H9 (cell line): ENCODE measurements around the gene ANKRD44. TPM values are rescaled to one million over a fixed set of nuclear protein-coding genes. Genes with fewer than 3 reads are reported as not detected.

Experiments used
- DNase-seq: peaks from one replicate; pipeline ENCODE4 v3.0.0-alpha.2; 2017
- H2AFZ ChIP-seq: one replicate; pipeline ENCODE4 v1.6.1; 2013; ENCODE audit warnings: mild to moderate bottlenecking, low read length, control low read depth, moderate library complexity
- H2AK5ac ChIP-seq: 2 replicates; pipeline ENCODE4 v1.6.1; 2013; ENCODE audit warnings: low read length, control low read depth, mixed read lengths; ENCODE audit not compliant: insufficient read length
- H2BK120ac ChIP-seq: one replicate; pipeline ENCODE4 v1.6.1; 2013; ENCODE audit warnings: low read depth, mild to moderate bottlenecking, low read length, control low read depth, inconsistent platforms; ENCODE audit not compliant: poor library complexity, severe bottlenecking
- H2BK12ac ChIP-seq: 2 replicates; pipeline ENCODE4 v1.6.1; 2013; ENCODE audit warnings: low read length, control low read depth, mixed read lengths, low read depth; ENCODE audit not compliant: insufficient read length
- H2BK15ac ChIP-seq: 2 replicates; pipeline ENCODE4 v1.6.1; 2013; ENCODE audit warnings: low read depth, low read length, control low read depth
- H2BK20ac ChIP-seq: one replicate; pipeline ENCODE4 v1.6.1; 2013; ENCODE audit warnings: low read depth, mild to moderate bottlenecking, low read length, control low read depth, inconsistent platforms; ENCODE audit not compliant: poor library complexity, severe bottlenecking
- H2BK5ac ChIP-seq: 2 replicates; pipeline ENCODE4 v1.6.1; 2013; ENCODE audit warnings: low read length, control low read depth, mixed read lengths; ENCODE audit not compliant: insufficient read length
- H3K14ac ChIP-seq: 2 replicates; pipeline ENCODE4 v1.6.1; 2013; ENCODE audit warnings: low read length, control low read depth; ENCODE audit not compliant: insufficient read depth
- H3K18ac ChIP-seq: 2 replicates; pipeline ENCODE4 v1.6.1; 2013; ENCODE audit warnings: low read depth, mild to moderate bottlenecking, mixed read lengths, low read length, control low read depth; ENCODE audit not compliant: insufficient read length
- H3K23ac ChIP-seq: 2 replicates; pipeline ENCODE4 v1.6.1; 2013; ENCODE audit warnings: low read length, control low read depth, mixed read lengths, low read depth; ENCODE audit not compliant: insufficient read length
- H3K23me2 ChIP-seq: 2 replicates; pipeline ENCODE4 v1.6.1; 2013; ENCODE audit warnings: low read depth, mild to moderate bottlenecking, mixed read lengths, low read length, control low read depth; ENCODE audit not compliant: insufficient read length, poor library complexity, severe bottlenecking
- H3K27ac ChIP-seq: 2 replicates; pipeline ENCODE4 v1.5.1; 2013; ENCODE audit warnings: low read length, control low read depth, mixed read lengths, low read depth; ENCODE audit not compliant: insufficient read length
- H3K27me3 ChIP-seq: 2 replicates; pipeline ENCODE4 v1.6.1; 2013; ENCODE audit warnings: low read length, control low read depth, inconsistent platforms; ENCODE audit not compliant: insufficient read depth
- H3K4ac ChIP-seq: 2 replicates; pipeline ENCODE4 v1.6.1; 2013; ENCODE audit warnings: low read depth, mild to moderate bottlenecking, control low read depth, inconsistent platforms, low read length, moderate library complexity
- H3K4me1 ChIP-seq: 2 replicates; pipeline ENCODE4 v1.6.1; 2013; ENCODE audit warnings: low read length, control low read depth, inconsistent platforms; ENCODE audit not compliant: insufficient read depth
- H3K4me2 ChIP-seq: 2 replicates; pipeline ENCODE4 v1.6.1; 2013; ENCODE audit warnings: low read length, control low read depth, mixed read lengths; ENCODE audit not compliant: insufficient read length, insufficient read depth
- H3K56ac ChIP-seq: 2 replicates; pipeline ENCODE4 v1.6.1; 2013; ENCODE audit warnings: low read depth, mild to moderate bottlenecking, mixed read lengths, low read length, control low read depth; ENCODE audit not compliant: insufficient read length
- H3K79me1 ChIP-seq: 2 replicates; pipeline ENCODE4 v1.6.1; 2013; ENCODE audit warnings: low read depth, mild to moderate bottlenecking, moderate library complexity, low read length, control low read depth, inconsistent platforms; ENCODE audit not compliant: insufficient read depth, poor library complexity, severe bottlenecking
- H3K79me2 ChIP-seq: 2 replicates; pipeline ENCODE4 v1.6.1; 2013; ENCODE audit warnings: low read length, control low read depth, inconsistent platforms; ENCODE audit not compliant: insufficient read depth
- H3K9ac ChIP-seq: 2 replicates; pipeline ENCODE4 v1.6.1; 2013; ENCODE audit warnings: low read length, control low read depth, mixed read lengths; ENCODE audit not compliant: insufficient read length; ENCODE audit errors: extremely low read depth
- H3K9me3 ChIP-seq: one replicate; pipeline ENCODE4 v1.6.1; 2013; ENCODE audit warnings: low read depth, low read length, inconsistent platforms; ENCODE audit not compliant: control insufficient read depth
- H3T11ph ChIP-seq: one replicate; pipeline ENCODE4 v1.6.1; 2013; ENCODE audit warnings: mild to moderate bottlenecking, low read length, control low read depth, inconsistent platforms
- H4K20me1 ChIP-seq: one replicate; pipeline ENCODE4 v1.6.1; 2013; ENCODE audit not compliant: control insufficient read depth, insufficient read length, insufficient read depth
- H4K5ac ChIP-seq: 2 replicates; pipeline ENCODE4 v1.6.1; 2013; ENCODE audit warnings: low read depth, mild to moderate bottlenecking, mixed read lengths, low read length, control low read depth; ENCODE audit not compliant: insufficient read length
- H4K8ac ChIP-seq: replicated peaks from 2 replicates; pipeline ENCODE4 v1.6.1; 2013; ENCODE audit warnings: low read length, control low read depth, mixed read lengths, low read depth; ENCODE audit not compliant: insufficient read length
- H4K91ac ChIP-seq: 2 replicates; pipeline ENCODE4 v1.6.1; 2013; ENCODE audit warnings: low read depth, mild to moderate bottlenecking, moderate library complexity, mixed read lengths, low read length, control low read depth; ENCODE audit not compliant: insufficient read length
- H3K27ac Mint-ChIP-seq, 3 experiments: 2 replicates in 2 of 3; 3 replicates in 1 of 3; pipeline ENCODE4 v1.8.0; 2020 to 2021; ENCODE audit warnings: mixed read lengths in 3 of 3, mild to moderate bottlenecking in 1 of 3, moderate library complexity in 1 of 3
- H3K27me3 Mint-ChIP-seq: 2 replicates; pipeline ENCODE4 v1.8.0; 2021; ENCODE audit warnings: low read depth, mild to moderate bottlenecking, moderate library complexity, mixed read lengths
- H3K36me3 Mint-ChIP-seq, 3 experiments: 2 replicates in 2 of 3; 3 replicates in 1 of 3; pipeline ENCODE4 v1.8.0; 2020 to 2021; ENCODE audit warnings: low read depth in 3 of 3, mixed read lengths in 3 of 3; ENCODE audit not compliant: insufficient read depth in 1 of 3
- H3K4me1 Mint-ChIP-seq, 2 experiments: 2 replicates each; pipeline ENCODE4 v1.8.0; 2020; ENCODE audit warnings: mixed read lengths in 2 of 2
- H3K4me3 Mint-ChIP-seq, 2 experiments: 2 replicates in 1 of 2; 3 replicates in 1 of 2; pipeline ENCODE4 v1.8.0; 2020 to 2021; ENCODE audit warnings: mild to moderate bottlenecking in 2 of 2, mixed read lengths in 2 of 2, moderate library complexity in 1 of 2
- H3K9me3 Mint-ChIP-seq, 2 experiments: 2 replicates in 1 of 2; 3 replicates in 1 of 2; pipeline ENCODE4 v1.8.0; 2020; ENCODE audit warnings: mild to moderate bottlenecking in 2 of 2, mixed read lengths in 2 of 2, moderate library complexity in 1 of 2
- CTCF ChIP-seq: fragments of 200-600 bp; sonication (generic); conservative IDR thresholded peaks from 3 replicates; pipeline ENCODE4 v1.8.0; 2021; ENCODE audit warnings: antibody characterized with exemption, mild to moderate bottlenecking
- WGBS: extraction: QIAGEN DNeasy Blood & Tissue Kit; methylation state at CpG from one replicate; pipeline ENCODE4 v1.1.7; 2013; ENCODE audit warnings: missing lambda C conversion rate, low lambda C conversion rate, mixed read lengths; ENCODE audit not compliant: insufficient read length; ENCODE audit errors: extremely low coverage; 5-methylcytosine and 5-hydroxymethylcytosine counted together
- total RNA-seq: library from RNA; stranded (reverse); gene quantifications from 2 replicates; pipeline ENCODE4 v1.2.1, GENCODE V29; 2021

ANKRD44 gene
- total RNA-seq, 1 experiment from 2014 or later: 1.9 TPM

GRCh38 chr2:197212344-197213262 lies 98.0 kb downstream of the ANKRD44 start:
- Histone ChIP-seq H3K18ac (no peak overlapping the region), H2AFZ (no peak overlapping the region), H3K9ac (no peak overlapping the region), H3T11ph (no peak overlapping the region), H2BK12ac (no peak overlapping the region), H2BK5ac (no peak overlapping the region), H4K20me1 (no peaks in the 10 kb centered on the region), H2BK120ac (no peak overlapping the region), H3K56ac (no peak overlapping the region), H4K91ac (no peak overlapping the region), H3K23ac (no peak overlapping the region), H3K4ac (no peak overlapping the region), H3K9me3 (no peaks in the 10 kb centered on the region), H3K79me1 (no peaks in the 10 kb centered on the region), H3K4me2 (no peak overlapping the region), H3K4me1 (no peaks in the 10 kb centered on the region), H2BK15ac (no peak overlapping the region), H3K27ac (no peak overlapping the region), H3K14ac (no peak overlapping the region), H3K27me3 (no peaks in the 10 kb centered on the region), H4K8ac (no peak overlapping the region), H3K23me2 (no peaks in the 10 kb centered on the region), H2AK5ac (no peak overlapping the region), H3K79me2 (no peaks in the 10 kb centered on the region), H4K5ac (no peak overlapping the region), H2BK20ac (no peak overlapping the region)
- H3K4me3 Mint-ChIP-seq: no peak overlapping the region
- no peaks in the 10 kb centered on the region; a peak in 1 of 7 replicates for H3K36me3 Mint-ChIP-seq
- H3K27me3 Mint-ChIP-seq: no peaks in the 10 kb centered on the region
- no peak overlapping the region; a peak in 1 of 7 replicates for H3K27ac Mint-ChIP-seq
- no peak for TF ChIP-seq CTCF
- no peaks in the 10 kb centered on the region for H3K4me1 Mint-ChIP-seq
- no peak for DNase-seq
- no CpG with 5 or more reads among the region's 8 CpGs for WGBS
- H3K9me3 Mint-ChIP-seq: no peaks in the 10 kb centered on the region
